ENCODE data around the gene SDHA.
"Not testable (repeated sequence)": the region's sequence is repeated elsewhere in the genome, so short reads cannot be mapped to it uniquely, and the experiment has no call there.

SDHA gene

GRCh38 chr5:235527-235926 is 17.4 kb downstream of the SDHA start:
- not testable (repeated sequence) for H3K27me3 ChIP-seq (ENCODE audit: insufficient read depth, low read length); H3K27ac ChIP-seq (ENCODE audit: low read length); H3K9ac ChIP-seq (ENCODE audit: low read depth, low read length); H3K4me1 ChIP-seq (ENCODE audit: insufficient read depth, low read length); H3K9me3 ChIP-seq (ENCODE audit: insufficient read depth, low read depth, low read length); H3K4me3 ChIP-seq (ENCODE audit: low read length)
- peaks cover 75% of the 10 kb centered on the region for H3K36me3 ChIP-seq (ENCODE audit: insufficient read depth, low read depth, low read length)

- H3K4me1 ChIP-seq (ENCODE audit: insufficient read depth, low read length); H3K27ac ChIP-seq (ENCODE audit: low read length); H3K27me3 ChIP-seq (ENCODE audit: insufficient read depth, low read length); H3K9ac ChIP-seq (ENCODE audit: low read depth, low read length); H3K4me3 ChIP-seq (ENCODE audit: low read length); H3K9me3 ChIP-seq (ENCODE audit: insufficient read depth, low read depth, low read length): not testable (repeated sequence)
- peaks cover 74% of the 10 kb centered on the region for H3K36me3 ChIP-seq (ENCODE audit: insufficient read depth, low read depth, low read length)
Measured at GRCh38 chr5:237931-238330, 19.8 kb downstream of the SDHA start.

- not testable (repeated sequence) for H3K27ac ChIP-seq (ENCODE audit: low read length); H3K9me3 ChIP-seq (ENCODE audit: insufficient read depth, low read depth, low read length); H3K27me3 ChIP-seq (ENCODE audit: insufficient read depth, low read length); H3K4me1 ChIP-seq (ENCODE audit: insufficient read depth, low read length); H3K9ac ChIP-seq (ENCODE audit: low read depth, low read length); H3K4me3 ChIP-seq (ENCODE audit: low read length)
- peaks cover 54% of the 10 kb centered on the region for H3K36me3 ChIP-seq (ENCODE audit: insufficient read depth, low read depth, low read length)
Measured at GRCh38 chr5:240550-240949, 22.4 kb downstream of the SDHA start.

GRCh38 chr5:241045-241669 is 23.0 kb downstream of the SDHA start:
- H3K27ac ChIP-seq (ENCODE audit: low read length); H3K4me1 ChIP-seq (ENCODE audit: insufficient read depth, low read length); H3K4me3 ChIP-seq (ENCODE audit: low read length); H3K9me3 ChIP-seq (ENCODE audit: insufficient read depth, low read depth, low read length); H3K27me3 ChIP-seq (ENCODE audit: insufficient read depth, low read length); H3K9ac ChIP-seq (ENCODE audit: low read depth, low read length): not testable (repeated sequence)
- peaks cover 56% of the 10 kb centered on the region for H3K36me3 ChIP-seq (ENCODE audit: insufficient read depth, low read depth, low read length)

GRCh38 chr5:243683-244367 is 25.7 kb downstream of the SDHA start:
- H3K4me1 ChIP-seq (ENCODE audit: insufficient read depth, low read length); H3K4me3 ChIP-seq (ENCODE audit: low read length); H3K9me3 ChIP-seq (ENCODE audit: insufficient read depth, low read depth, low read length); H3K27me3 ChIP-seq (ENCODE audit: insufficient read depth, low read length); H3K9ac ChIP-seq (ENCODE audit: low read depth, low read length); H3K27ac ChIP-seq (ENCODE audit: low read length): not testable (repeated sequence)
- peaks cover 66% of the 10 kb centered on the region for H3K36me3 ChIP-seq (ENCODE audit: insufficient read depth, low read depth, low read length)

GRCh38 chr5:245717-246116 is 27.6 kb downstream of the SDHA start:
- peaks cover 64% of the 10 kb centered on the region for H3K36me3 ChIP-seq (ENCODE audit: insufficient read depth, low read depth, low read length)

GRCh38 chr5:250396-250795 is 32.3 kb downstream of the SDHA start:
- not testable (repeated sequence) for H3K27me3 ChIP-seq (ENCODE audit: insufficient read depth, low read length); H3K9me3 ChIP-seq (ENCODE audit: insufficient read depth, low read depth, low read length); H3K4me1 ChIP-seq (ENCODE audit: insufficient read depth, low read length); H3K9ac ChIP-seq (ENCODE audit: low read depth, low read length); H3K4me3 ChIP-seq (ENCODE audit: low read length); H3K27ac ChIP-seq (ENCODE audit: low read length)
- H3K36me3 ChIP-seq (ENCODE audit: insufficient read depth, low read depth, low read length): peaks cover 66% of the 10 kb centered on the region

More at GRCh38 chr5:245717-246116, 27.6 kb downstream of the SDHA start:
- H3K27me3 ChIP-seq (ENCODE audit: insufficient read depth, low read length); H3K27ac ChIP-seq (ENCODE audit: low read length); H3K4me1 ChIP-seq (ENCODE audit: insufficient read depth, low read length); H3K9me3 ChIP-seq (ENCODE audit: insufficient read depth, low read depth, low read length); H3K9ac ChIP-seq (ENCODE audit: low read depth, low read length); H3K4me3 ChIP-seq (ENCODE audit: low read length): not testable (repeated sequence)

GRCh38 chr5:251016-251415 is 32.9 kb downstream of the SDHA start:
- H3K9me3 ChIP-seq (ENCODE audit: insufficient read depth, low read depth, low read length); H3K9ac ChIP-seq (ENCODE audit: low read depth, low read length); H3K4me1 ChIP-seq (ENCODE audit: insufficient read depth, low read length); H3K4me3 ChIP-seq (ENCODE audit: low read length); H3K27ac ChIP-seq (ENCODE audit: low read length); H3K27me3 ChIP-seq (ENCODE audit: insufficient read depth, low read length): not testable (repeated sequence)
- H3K36me3 ChIP-seq (ENCODE audit: insufficient read depth, low read depth, low read length): peaks cover 70% of the 10 kb centered on the region

- H3K9me3 ChIP-seq (ENCODE audit: insufficient read depth, low read depth, low read length); H3K27me3 ChIP-seq (ENCODE audit: insufficient read depth, low read length): not testable (repeated sequence)
- H3K36me3 ChIP-seq (ENCODE audit: insufficient read depth, low read depth, low read length): peaks cover 70% of the 10 kb centered on the region
Measured at GRCh38 chr5:251538-251937, 33.4 kb downstream of the SDHA start.

GRCh38 chr5:251975-252374 is 33.9 kb downstream of the SDHA start:
- peaks cover 72% of the 10 kb centered on the region for H3K36me3 ChIP-seq (ENCODE audit: insufficient read depth, low read depth, low read length)
- not testable (repeated sequence) for H3K27me3 ChIP-seq (ENCODE audit: insufficient read depth, low read length); H3K27ac ChIP-seq (ENCODE audit: low read length)

More at GRCh38 chr5:251538-251937, 33.4 kb downstream of the SDHA start:
- not testable (repeated sequence) for H3K4me1 ChIP-seq (ENCODE audit: insufficient read depth, low read length); H3K27ac ChIP-seq (ENCODE audit: low read length); H3K4me3 ChIP-seq (ENCODE audit: low read length); H3K9ac ChIP-seq (ENCODE audit: low read depth, low read length)

GRCh38 chr5:252546-252945 is 34.4 kb downstream of the SDHA start:
- H3K36me3 ChIP-seq (ENCODE audit: insufficient read depth, low read depth, low read length): peaks cover 71% of the 10 kb centered on the region
- no peaks in the 10 kb centered on the region for H3K27me3 ChIP-seq (ENCODE audit: insufficient read depth, low read length)
- no peak overlapping the region for H3K9ac ChIP-seq (ENCODE audit: low read depth, low read length)
- H3K9me3 ChIP-seq (ENCODE audit: insufficient read depth, low read depth, low read length): no peaks in the 10 kb centered on the region
- H3K4me1 ChIP-seq (ENCODE audit: insufficient read depth, low read length): no peaks in the 10 kb centered on the region
- no peak overlapping the region for H3K4me3 ChIP-seq (ENCODE audit: low read length)
- no peak overlapping the region for H3K27ac ChIP-seq (ENCODE audit: low read length)

More at GRCh38 chr5:251975-252374, 33.9 kb downstream of the SDHA start:
- not testable (repeated sequence) for H3K4me1 ChIP-seq (ENCODE audit: insufficient read depth, low read length); H3K9ac ChIP-seq (ENCODE audit: low read depth, low read length); H3K4me3 ChIP-seq (ENCODE audit: low read length); H3K9me3 ChIP-seq (ENCODE audit: insufficient read depth, low read depth, low read length)

GRCh38 chr5:254322-254721 is 36.2 kb downstream of the SDHA start:
- not testable (repeated sequence) for H3K27me3 ChIP-seq (ENCODE audit: insufficient read depth, low read length); H3K27ac ChIP-seq (ENCODE audit: low read length); H3K4me3 ChIP-seq (ENCODE audit: low read length); H3K9ac ChIP-seq (ENCODE audit: low read depth, low read length); H3K9me3 ChIP-seq (ENCODE audit: insufficient read depth, low read depth, low read length); H3K4me1 ChIP-seq (ENCODE audit: insufficient read depth, low read length)
- H3K36me3 ChIP-seq (ENCODE audit: insufficient read depth, low read depth, low read length): peaks cover 58% of the 10 kb centered on the region
